ENCODE data around the gene ACTL7A.

DNA sequence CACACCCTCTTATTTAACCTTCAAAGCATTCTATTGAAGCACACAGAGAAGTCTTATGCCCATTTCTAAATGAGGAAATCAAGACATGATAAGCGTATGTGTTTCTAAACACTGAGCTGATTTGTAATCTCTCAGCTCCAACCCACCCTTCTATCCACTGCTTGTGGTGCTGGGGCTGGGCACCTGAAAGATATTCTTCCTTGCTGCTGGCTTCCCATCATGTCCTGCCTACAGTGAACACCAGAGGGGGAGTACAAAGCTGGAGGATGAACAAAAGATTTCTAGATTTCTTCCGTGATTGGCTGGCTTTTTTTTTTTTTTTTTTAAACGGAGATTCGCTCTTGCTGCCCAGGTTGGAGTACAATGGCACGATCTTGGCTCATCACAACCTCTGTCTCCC, 14.4 kb downstream of the ACTL7A start:
- no peak for TF ChIP-seq SUZ12 (IDR thresholded peaks at IDR 0.05)
- no peak for TF ChIP-seq L3MBTL2 (conservative IDR thresholded peaks at IDR 0.05)
- no peak for TF ChIP-seq FOXM1 (IDR thresholded peaks at IDR 0.05; ENCODE audit: borderline replicate concordance)
- no peak for TF ChIP-seq FOXA1 (IDR thresholded peaks at IDR 0.05)
- TF ChIP-seq ARNT (IDR thresholded peaks at IDR 0.05): no peak
- TF ChIP-seq TARDBP (IDR thresholded peaks at IDR 0.05): no peak
- no peak for TF ChIP-seq SP1 (IDR thresholded peaks at IDR 0.05)
- TF ChIP-seq LEF1 (IDR thresholded peaks at IDR 0.05; ENCODE audit: borderline replicate concordance): no peak
- TF ChIP-seq CTBP1 (IDR thresholded peaks at IDR 0.05; ENCODE audit: borderline replicate concordance): no peak
- TF ChIP-seq BHLHE40 (IDR thresholded peaks at IDR 0.05; ENCODE audit: borderline replicate concordance): no peak
- TF ChIP-seq NFRKB (IDR thresholded peaks at IDR 0.05): no peak
- TF ChIP-seq FOXK2 (IDR thresholded peaks at IDR 0.05): no peak

Measured in HEK293T (cell line).